Kidney tubule cell (primary cell): Measurements from ENCODE around the gene REEP3.
"Not testable (repeated sequence)": the region's sequence is repeated elsewhere in the genome, so short reads cannot be mapped to it uniquely, and the experiment has no call there.

Experiments
- DNase-seq: peaks from one replicate; pipeline ENCODE4 v3.0.0-alpha.2; 2018; ENCODE audit warnings: low spot score

The REEP3 gene, protein sequence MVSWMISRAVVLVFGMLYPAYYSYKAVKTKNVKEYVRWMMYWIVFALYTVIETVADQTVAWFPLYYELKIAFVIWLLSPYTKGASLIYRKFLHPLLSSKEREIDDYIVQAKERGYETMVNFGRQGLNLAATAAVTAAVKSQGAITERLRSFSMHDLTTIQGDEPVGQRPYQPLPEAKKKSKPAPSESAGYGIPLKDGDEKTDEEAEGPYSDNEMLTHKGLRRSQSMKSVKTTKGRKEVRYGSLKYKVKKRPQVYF

DNA sequence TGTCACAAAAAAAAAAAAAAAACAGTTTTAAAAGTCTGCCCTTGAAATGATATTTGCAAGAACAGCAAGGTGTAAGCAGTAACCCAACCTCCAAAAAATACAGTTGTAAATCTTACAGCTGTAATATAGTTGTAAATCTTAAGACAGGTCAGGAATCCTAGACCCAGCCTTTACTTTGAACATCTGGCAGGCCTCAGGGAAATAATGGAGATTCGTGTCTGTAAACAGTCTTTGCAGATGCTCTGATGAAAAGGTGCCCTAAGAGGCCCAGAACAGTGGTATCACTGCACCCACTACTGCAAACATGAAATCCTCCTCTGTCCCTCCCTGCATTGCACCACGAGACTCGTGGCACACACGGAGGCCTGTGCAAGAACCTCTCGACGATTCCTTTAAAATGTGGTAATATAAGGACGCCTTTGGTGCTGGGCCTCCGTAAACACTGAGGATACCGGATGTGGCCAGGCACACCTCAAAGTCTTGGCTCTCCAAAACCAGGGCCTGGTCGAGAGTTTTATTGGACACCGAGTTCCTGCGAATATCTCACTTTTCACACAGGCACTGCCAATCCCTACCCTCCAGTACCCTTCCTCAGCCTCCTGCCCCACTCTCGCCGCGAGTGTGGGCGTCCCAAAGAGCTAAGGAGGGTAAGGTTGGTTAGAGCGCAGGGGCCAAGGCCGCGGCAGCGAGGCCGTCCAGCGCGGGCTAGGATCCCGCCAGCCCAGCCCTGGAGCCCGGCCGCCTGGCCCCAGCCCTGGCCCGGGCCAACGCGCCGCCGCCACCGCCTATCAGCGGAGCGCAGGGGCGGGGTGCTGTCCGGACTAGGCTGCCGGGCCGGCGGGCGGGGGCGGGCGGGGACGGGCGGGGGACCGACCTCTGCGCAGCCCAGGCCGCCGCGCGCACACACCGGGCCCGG is at the start of gene REEP3:
TSS of gene REEP3 (plus strand) at position 902 of the 916 bp plus-strand sequence. CDS start 145 bp downstream, outside the sequence.
- peak; percentile 82 for DNase-seq

DNA sequence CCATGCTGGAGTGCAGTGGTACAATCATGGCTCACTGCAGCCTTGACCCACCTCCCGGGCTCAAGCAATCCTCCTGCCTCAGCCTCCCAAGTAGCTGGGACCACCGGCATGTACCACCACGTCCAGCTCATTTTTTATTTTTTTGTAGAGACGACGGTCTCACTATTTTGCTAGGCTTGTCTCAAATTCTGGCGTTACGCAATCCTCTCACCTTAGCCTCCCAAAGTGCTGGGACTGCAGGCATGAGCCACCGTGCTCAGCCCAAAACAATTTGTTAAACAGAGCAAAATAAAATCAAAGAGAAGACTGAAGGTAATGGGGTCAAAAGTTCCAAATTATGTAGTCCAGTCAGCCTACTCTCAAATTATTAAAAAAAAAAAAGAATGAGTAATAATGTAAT is 46.7 kb upstream of the REEP3 start:
- no peak for DNase-seq

- no peak for DNase-seq
Measured at GRCh38 chr10:63477927-63478326, 43.3 kb upstream of the REEP3 start.

- no peak for DNase-seq
Measured at GRCh38 chr10:63478564-63478963, 42.6 kb upstream of the REEP3 start.

DNA sequence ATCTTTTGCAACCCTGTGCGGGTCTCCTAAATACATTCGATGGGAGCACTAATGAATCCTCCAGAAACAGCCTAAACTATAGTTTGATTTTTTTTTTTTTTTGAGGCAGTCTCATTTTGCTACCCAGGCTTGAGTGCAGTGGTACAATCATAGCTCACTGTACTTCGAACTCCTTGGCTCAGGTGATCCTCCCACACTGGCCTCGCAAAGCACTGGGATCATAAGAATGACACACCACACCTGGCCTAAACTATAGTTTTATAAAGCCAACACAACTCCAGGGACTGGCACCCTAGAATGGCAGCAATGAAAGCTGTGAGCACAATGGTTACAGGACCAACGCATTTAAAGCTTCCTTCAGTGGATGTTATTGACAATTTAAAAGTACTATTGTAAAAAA is 41.0 kb upstream of the REEP3 start:
- no peak for DNase-seq

DNA sequence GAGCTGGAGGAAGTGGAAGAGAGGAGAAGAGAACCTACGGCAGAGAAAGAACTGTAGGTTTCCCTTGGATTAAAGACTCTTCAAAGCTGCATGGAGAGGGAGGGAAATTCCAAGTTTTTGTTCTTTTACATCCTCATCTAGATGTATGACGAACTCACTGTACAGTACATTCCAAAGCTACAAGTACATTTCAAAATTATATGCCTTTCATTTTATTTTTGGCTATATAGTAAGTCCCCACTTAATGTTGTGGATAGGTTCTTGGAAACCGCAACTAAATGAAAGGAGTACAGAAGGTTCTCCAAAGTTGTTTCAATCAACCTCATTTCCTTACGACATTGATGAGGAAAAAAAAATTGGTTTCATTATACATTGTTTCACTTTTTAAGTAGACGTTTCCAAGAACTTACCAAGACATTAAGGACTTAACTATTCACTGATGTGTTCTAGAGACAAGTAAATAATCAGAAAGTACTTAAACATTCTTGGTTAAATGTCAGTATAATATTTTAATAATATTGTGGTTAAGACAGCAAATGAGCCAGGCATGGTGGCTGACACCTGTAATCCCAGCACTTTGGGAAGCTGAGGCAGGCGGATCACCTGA is 39.3 kb upstream of the REEP3 start:
- DNase-seq, result no peak

DNA sequence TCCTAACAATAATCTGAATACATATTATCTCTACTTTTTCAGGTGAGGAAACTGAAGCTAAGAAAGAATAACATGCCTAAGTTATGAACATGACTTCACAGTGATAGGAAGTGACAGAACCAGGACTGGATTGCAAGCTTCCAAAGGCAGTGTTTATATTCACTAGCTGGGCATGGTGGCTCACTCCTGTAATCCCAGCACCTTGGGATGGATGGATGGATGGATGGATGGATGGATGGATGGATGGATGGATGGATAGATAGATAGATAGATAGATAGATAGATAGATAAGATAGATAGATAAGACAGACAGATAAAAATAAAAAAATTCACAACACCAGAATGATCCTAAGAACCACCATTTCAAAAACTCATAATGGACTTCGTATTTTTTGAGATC is 37.2 kb upstream of the REEP3 start:
- no peak for DNase-seq

- no peak for DNase-seq
Measured at GRCh38 chr10:63487990-63488389, 33.2 kb upstream of the REEP3 start.

- no peak for DNase-seq
Measured at GRCh38 chr10:63489838-63490237, 31.4 kb upstream of the REEP3 start.

DNA sequence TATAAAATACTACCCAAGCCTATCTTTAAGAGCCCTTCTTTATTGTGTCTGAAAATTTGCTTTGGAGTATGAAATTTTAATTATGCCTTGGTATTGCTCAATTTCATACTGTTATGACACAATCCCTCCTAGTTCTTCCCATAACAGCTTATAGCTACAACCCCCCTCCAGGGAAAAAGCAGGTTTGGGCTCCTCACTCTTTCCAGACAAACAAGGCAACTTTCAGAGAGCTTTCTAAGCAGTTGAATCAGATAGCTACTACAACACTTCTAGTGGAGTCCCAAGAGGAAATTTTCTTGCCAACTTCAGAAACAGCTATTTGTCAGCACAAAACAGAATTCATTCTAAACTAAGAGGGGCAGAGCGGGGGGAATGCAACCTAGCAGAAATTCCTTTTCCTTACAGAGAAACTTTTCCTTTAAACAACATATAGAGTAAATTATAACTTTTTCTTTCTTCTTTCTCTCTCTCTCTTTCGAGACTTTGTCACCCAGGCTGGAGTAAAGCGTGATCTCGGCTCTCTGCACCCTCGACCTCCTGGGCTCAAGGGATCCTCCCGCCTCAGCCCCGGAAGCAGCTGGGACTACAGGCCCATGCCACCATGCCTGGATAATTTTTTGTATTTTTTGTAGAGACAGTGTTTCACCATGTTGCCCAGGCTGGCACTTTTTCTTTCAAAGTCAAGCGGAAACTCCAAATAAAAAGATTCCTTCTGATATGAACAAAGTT is 29.4 kb upstream of the REEP3 start:
- no peak for DNase-seq

DNA sequence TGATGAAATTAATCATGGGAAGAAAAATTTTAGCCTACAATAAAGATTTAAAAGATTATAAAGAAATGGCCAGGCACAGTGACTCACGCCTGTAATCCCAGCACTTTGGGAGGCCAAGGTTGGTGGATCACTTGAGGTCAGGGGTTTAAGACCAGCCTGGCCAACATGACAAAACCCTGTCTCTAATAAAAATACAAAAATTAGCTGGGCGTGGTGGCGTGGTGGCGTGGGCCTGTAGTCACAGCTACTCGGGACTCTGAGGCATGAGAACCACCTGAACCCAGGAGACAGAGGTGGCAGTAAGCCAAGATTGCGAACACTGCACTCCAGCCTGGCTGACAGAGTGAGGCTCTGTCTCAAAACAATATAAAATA is 28.9 kb upstream of the REEP3 start:
- peak; percentile 4 for DNase-seq

GRCh38 chr10:63493004-63493403 is 28.2 kb upstream of the REEP3 start:
- no peak for DNase-seq

DNA sequence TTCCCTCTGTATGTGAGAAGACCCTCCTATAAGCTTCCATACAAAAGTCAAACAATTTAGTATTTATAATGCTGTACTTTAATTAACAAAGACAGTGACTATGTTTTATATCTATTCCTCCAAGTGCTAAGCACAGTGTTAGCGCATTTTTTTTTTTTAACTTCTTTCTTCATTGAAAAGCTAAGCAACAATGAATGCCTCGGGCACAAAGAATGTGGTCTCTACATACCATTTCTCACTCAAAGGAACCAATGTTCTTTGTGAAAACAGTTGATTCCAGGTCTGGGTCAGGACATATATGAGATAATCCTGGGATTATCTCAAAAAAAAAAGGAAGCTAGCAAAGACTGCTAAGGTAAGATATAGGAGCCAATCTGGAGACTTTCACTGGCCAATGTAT is 26.2 kb upstream of the REEP3 start:
- no peak for DNase-seq

GRCh38 chr10:63496561-63496960 is 24.6 kb upstream of the REEP3 start:
- no peak for DNase-seq

DNA sequence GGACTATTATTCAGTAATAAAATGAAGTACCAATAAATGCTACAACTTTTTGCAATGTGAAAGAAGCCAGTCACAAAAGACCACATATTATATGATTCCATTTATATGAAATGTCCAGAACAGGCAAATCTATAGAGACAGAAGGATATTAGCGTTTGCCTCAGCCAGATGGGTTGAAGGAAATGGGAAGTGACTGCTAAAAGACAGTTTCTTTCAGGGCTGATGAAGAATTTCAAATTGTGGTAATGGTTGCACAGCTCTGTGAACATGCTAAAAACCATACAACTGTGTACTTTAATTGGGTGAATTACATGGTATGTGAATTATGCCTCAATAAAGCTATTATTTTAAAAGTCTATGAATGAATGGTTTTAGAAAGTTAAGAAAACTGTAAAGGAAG is 23.9 kb upstream of the REEP3 start:
- DNase-seq, result no peak

DNA sequence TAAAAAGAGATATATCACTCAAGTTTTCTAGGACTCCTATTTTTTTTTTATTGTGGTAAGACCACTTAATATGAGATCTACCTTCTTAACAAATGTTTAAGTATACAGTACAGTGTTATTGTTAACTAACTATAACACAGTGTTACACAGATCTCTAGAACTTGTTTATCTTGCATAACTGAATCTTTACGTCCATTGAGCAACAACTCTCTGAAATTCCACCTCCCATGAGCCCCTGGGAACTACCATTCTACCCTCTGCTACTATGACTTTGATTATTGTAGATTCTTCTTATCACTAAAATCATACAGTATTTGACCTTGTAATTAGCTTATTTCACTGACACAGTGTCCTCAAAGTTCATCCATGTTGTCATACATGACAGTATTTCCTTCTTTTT is 22.5 kb upstream of the REEP3 start:
- DNase-seq, result no peak

- not testable (repeated sequence) for DNase-seq
Measured at GRCh38 chr10:63500551-63500950, 20.6 kb upstream of the REEP3 start.

GRCh38 chr10:63501954-63502353 is 19.2 kb upstream of the REEP3 start:
- DNase-seq, result no peak

GRCh38 chr10:63502832-63503231 is 18.4 kb upstream of the REEP3 start:
- no peak for DNase-seq

GRCh38 chr10:63503395-63503794 is 17.8 kb upstream of the REEP3 start:
- DNase-seq, result no peak

GRCh38 chr10:63504145-63504881 is 16.9 kb upstream of the REEP3 start:
- DNase-seq, result peak; percentile 48

GRCh38 chr10:63505562-63505961 is 15.6 kb upstream of the REEP3 start:
- DNase-seq, result no peak
